Psoas muscle (tissue), 8 donors: ENCODE results near the gene PRSS33. TPM values are rescaled to one million over a fixed set of nuclear protein-coding genes. Genes with fewer than 3 reads are reported as not detected.

Experiments used
- ATAC-seq, 4 donors: fragments of 200-7000 bp; cut with Tn5 transposase; one replicate each; pipeline ENCODE4 v1.9.1; 2020; ENCODE audit warnings: moderate library complexity in 3 of 4, mild to moderate bottlenecking in 2 of 4
- DNase-seq, 2 donors: peaks; one replicate each; pipeline ENCODE4 v3.0.0-alpha.2; 2020
- H3K27ac ChIP-seq: fragments of 200-600 bp; one replicate; pipeline ENCODE4 v1.8.0; 2022
- H3K27me3 ChIP-seq, 3 donors: fragments of 200-600 bp in 1 of 3; one replicate each; pipeline versions ENCODE4 v1.6.1 to v1.8.0; 2013 to 2022; ENCODE audit warnings: low read length in 2 of 3, mild to moderate bottlenecking in 2 of 3, moderate library complexity in 1 of 3; ENCODE audit not compliant: insufficient read depth in 3 of 3
- H3K36me3 ChIP-seq, 2 donors: fragments of 200-600 bp in 1 of 2; one replicate each; pipeline versions ENCODE4 v1.6.1 to v1.8.0; 2013 to 2022; ENCODE audit warnings: low read depth in 1 of 2, mild to moderate bottlenecking in 1 of 2, moderate library complexity in 1 of 2; ENCODE audit not compliant: insufficient read depth in 1 of 2
- H3K4me1 ChIP-seq: fragments of 200-600 bp; one replicate; pipeline ENCODE4 v1.8.0; 2022
- H3K4me3 ChIP-seq: fragments of 200-600 bp; one replicate; pipeline ENCODE4 v1.8.0; 2022; ENCODE audit warnings: mild to moderate bottlenecking
- H3K9me3 ChIP-seq: fragments of 200-600 bp; one replicate; pipeline ENCODE4 v1.8.0; 2022
- WGBS, 3 donors: extraction: QIAGEN DNeasy Blood & Tissue Kit; methylation state at CpG; one replicate each; pipeline versions ENCODE4 v1.1.6 to v1.1.7; 2013; 5-methylcytosine and 5-hydroxymethylcytosine counted together
- intact Hi-C, 2 donors: fragments of 100-400 bp; cut with DNase I; formaldehyde crosslinking; loops; one replicate each; pipeline versions ENCODE4 v1.11.0 to v1.14.2; 2022
- polyA plus RNA-seq, 3 donors: library from polyadenylated mRNA; stranded (reverse); fragments of 200-250 nt; gene quantifications; one replicate each; pipeline ENCODE4 v1.2.3, GENCODE V29; 2013
- total RNA-seq, 4 donors: library from RNA; stranded (reverse); fragmentation: NEBNext Ultra II Directional in 2 of 4; extraction: Animal tissue kit (Norgen Biotek cat#: 25700) in 2 of 4; gene quantifications; one replicate each; pipeline versions ENCODE4 v1.2.1 to v1.2.4, GENCODE V29; 2021 to 2023
- TF ChIP-seq, protein P1 (sequence below): fragments of 200-600 bp; IDR thresholded peaks from one replicate; pipeline ENCODE4 v1.8.0; 2022; ENCODE audit warnings: antibody characterized with exemption
- donor health status: healthy with polysubstance abuse.
- donor health status: DM: no; HTN: no; CAD: no; lungs with moderate emphysema.
- donor health status: Bipolar disorder and iron deficiency.
- donor health status: healthy.
- donor health status: DM: yes; HTN: yes; CAD: no.
- donor health status: DM: no; HTN: no; CAD: no.
- donor health status: DM: no; HTN: no; CAD: no.
- donor health status: DM: yes; HTN: yes; CAD: no.

The PRSS33 gene
- total and polyA plus RNA-seq, 7 donors: not detected

DNA sequence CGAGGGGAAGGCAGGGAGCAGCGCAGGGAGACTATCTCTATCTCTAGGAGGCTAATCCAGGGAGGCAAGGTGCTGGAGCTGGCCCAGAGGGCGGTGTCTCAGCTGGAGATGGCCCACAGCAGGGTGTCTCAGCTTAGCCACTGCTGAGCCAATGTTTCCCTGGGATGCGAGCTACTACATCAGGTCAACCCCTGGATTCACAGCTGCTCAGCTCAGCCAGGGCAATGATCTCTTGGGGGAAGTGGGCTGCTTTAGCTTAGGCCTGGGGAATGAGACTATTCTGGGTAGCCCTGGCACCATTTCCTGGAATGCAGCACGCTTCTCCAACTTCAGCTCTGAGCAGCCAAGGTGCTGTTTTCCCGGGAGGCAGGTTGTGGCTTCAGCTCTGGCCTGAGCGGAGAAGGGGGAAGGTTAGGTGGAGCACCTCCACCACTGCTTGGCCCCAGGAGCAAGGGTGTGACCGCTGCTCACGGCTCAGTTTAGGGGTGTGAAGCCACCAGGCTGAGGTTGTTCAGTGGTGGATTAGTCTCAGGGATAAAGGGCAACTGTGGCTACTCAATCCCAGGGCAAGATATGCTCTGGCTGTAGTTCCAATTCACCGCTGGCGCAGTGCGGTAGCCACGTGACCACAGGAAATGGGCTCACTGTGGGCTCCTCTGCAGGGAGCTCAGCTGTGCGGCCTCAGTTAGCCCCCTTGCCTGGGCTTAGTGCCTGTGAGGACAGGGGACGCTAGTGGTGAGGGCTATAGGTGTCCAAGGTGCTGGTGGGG, 24.5 kb upstream of the PRSS33 start:
- 24 to 33% (median 25%) methylated on average over 15 of the region's 15 CpGs for WGBS, 3 donors
- intact Hi-C loops: no loop called here
- H3K9me3 ChIP-seq: no peaks in the 10 kb centered on the region
- ATAC-seq (peak in 2 of 4 donors; percentile 38 to 54), DNase-seq (no peak)
- TF ChIP-seq, protein P1, sequence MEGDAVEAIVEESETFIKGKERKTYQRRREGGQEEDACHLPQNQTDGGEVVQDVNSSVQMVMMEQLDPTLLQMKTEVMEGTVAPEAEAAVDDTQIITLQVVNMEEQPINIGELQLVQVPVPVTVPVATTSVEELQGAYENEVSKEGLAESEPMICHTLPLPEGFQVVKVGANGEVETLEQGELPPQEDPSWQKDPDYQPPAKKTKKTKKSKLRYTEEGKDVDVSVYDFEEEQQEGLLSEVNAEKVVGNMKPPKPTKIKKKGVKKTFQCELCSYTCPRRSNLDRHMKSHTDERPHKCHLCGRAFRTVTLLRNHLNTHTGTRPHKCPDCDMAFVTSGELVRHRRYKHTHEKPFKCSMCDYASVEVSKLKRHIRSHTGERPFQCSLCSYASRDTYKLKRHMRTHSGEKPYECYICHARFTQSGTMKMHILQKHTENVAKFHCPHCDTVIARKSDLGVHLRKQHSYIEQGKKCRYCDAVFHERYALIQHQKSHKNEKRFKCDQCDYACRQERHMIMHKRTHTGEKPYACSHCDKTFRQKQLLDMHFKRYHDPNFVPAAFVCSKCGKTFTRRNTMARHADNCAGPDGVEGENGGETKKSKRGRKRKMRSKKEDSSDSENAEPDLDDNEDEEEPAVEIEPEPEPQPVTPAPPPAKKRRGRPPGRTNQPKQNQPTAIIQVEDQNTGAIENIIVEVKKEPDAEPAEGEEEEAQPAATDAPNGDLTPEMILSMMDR: no peak
- peaks cover 0 to 10% (median 0%) of the 10 kb centered on the region in 3 donors for H3K27me3 ChIP-seq
- H3K4me3 ChIP-seq: no peak overlapping the region
- no peak overlapping the region for H3K27ac ChIP-seq
- H3K4me1 ChIP-seq: peaks cover 6% of the 10 kb centered on the region
- no peaks in the 10 kb centered on the region for H3K36me3 ChIP-seq

- WGBS, 3 donors: 76 to 90% (median 86%) methylated on average over 6 of the region's 6 CpGs
- TF ChIP-seq, protein P1: no peak
- ATAC-seq: no peak
- Histone ChIP-seq H3K27ac (no peak overlapping the region), H3K4me1 (peaks cover 6% of the 10 kb centered on the region), H3K4me3 (no peak overlapping the region), H3K27me3 (peaks cover 0 to 4% (median under 1%) of the 10 kb centered on the region in 3 donors), H3K36me3 (no peaks in the 10 kb centered on the region), H3K9me3 (no peaks in the 10 kb centered on the region)
- DNase-seq: no peak
- intact Hi-C loops: no loop called here
Measured at GRCh38 chr16:2810651-2811050, 23.3 kb upstream of the PRSS33 start.

DNA sequence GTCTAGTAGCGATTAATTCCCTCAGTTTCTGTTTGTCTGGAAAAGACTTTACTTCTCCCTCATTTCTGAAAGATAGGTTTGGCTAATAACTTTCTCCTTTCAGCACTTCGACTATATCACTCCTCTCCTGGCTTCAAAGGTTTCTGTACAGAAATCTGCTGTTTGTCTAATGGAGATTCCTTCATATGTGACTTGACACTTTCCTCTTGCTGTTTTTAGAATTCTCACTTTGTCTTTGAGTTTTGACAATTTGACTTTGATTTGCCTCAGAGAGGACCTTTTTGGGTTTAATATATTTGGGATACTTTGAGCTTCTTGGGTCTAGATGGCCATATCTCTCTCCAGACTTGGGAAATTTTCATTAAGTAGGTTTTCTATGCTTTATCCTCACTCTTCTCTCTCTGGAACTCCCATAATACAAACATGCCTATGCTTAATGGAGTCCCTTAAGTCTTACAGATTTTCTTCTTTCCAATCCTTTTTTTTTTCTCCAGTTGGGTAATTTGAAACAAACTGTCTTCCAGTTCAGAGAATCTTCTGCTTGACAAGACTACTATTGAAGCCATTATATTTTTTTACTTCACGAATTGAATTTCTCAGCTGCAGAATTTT, 21.9 kb upstream of the PRSS33 start:
- Histone ChIP-seq H3K4me3 (no peak overlapping the region), H3K4me1 (peaks cover 6% of the 10 kb centered on the region), H3K27ac (no peak overlapping the region), H3K36me3 (no peaks in the 10 kb centered on the region), H3K9me3 (peaks cover 3% of the 10 kb centered on the region), H3K27me3 (peaks cover 0 to 3% (median 3%) of the 10 kb centered on the region in 3 donors)
- no peak for DNase-seq
- no peak for ATAC-seq
- TF ChIP-seq, protein P1: no peak
- intact Hi-C loops: no loop called here
- WGBS, 3 donors: 78 to 82% (median 80%) methylated on average over 3 of the region's 3 CpGs

DNA sequence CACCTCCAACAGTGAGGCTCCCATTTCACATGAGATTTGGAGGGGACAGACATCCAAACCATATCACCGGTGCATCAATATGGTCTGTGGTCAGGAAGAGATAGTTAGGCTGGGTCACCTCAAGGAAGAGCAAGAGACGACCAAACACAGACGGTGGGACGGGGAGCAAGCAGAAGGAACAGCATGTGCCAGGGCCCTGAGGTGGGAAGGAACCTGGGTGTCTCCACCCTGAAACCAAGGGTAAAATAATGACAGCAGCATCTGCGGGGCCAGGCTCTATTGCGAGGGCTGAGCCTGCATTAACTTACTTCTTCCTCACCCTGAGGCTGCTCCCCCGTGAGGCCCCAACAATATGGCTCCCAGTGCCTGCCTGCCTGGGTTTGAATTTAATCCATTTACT, 20.8 kb upstream of the PRSS33 start:
- H3K27ac ChIP-seq: no peak overlapping the region
- intact Hi-C loops: no loop called here
- peaks cover 13% of the 10 kb centered on the region for H3K9me3 ChIP-seq
- peaks cover 0 to 3% (median 3%) of the 10 kb centered on the region in 3 donors for H3K27me3 ChIP-seq
- ATAC-seq: no peak
- H3K4me3 ChIP-seq: no peak overlapping the region
- peak in 1 of 2 donors; percentile 21 for DNase-seq
- H3K36me3 ChIP-seq: no peaks in the 10 kb centered on the region
- peaks cover 6% of the 10 kb centered on the region for H3K4me1 ChIP-seq
- WGBS, 3 donors: 85 to 88% (median 88%) methylated on average over 7 of the region's 7 CpGs
- TF ChIP-seq, protein P1: no peak
